Epidermal melanocyte (primary cell): ENCODE data around the gene NUP107.
A peak's percentile ranks its signal among the peaks of the same experiment; 100 is the strongest.

Experiments used
- DNase-seq: peaks from one replicate; pipeline ENCODE4 v3.0.0; 2011; ENCODE audit warnings: low spot score; ENCODE audit not compliant: insufficient read length

The NUP107 gene

GRCh38 chr12:68772714-68773113 is 85.9 kb downstream of the NUP107 start:
- no peak for DNase-seq

- no peak for DNase-seq
These were observed 86.8 kb downstream of the NUP107 start for GRCh38 chr12:68773582-68773981.

GRCh38 chr12:68775121-68775630 is 88.4 kb downstream of the NUP107 start:
- no peak for DNase-seq

GRCh38 chr12:68776976-68777610 is 90.3 kb downstream of the NUP107 start:
- no peak for DNase-seq

- no peak for DNase-seq
These were observed 92.5 kb downstream of the NUP107 start for GRCh38 chr12:68779280-68779679.

GRCh38 chr12:68780731-68781130 is 94.0 kb downstream of the NUP107 start:
- peak; percentile 55 for DNase-seq

- no peak for DNase-seq
These were observed 95.0 kb downstream of the NUP107 start for GRCh38 chr12:68781728-68782127.

GRCh38 chr12:68784015-68784414 is 97.2 kb downstream of the NUP107 start:
- DNase-seq, result no peak

GRCh38 chr12:68785358-68785757 is 98.6 kb downstream of the NUP107 start:
- DNase-seq, result no peak

GRCh38 chr12:68785823-68786222 is 99.0 kb downstream of the NUP107 start:
- DNase-seq, result no peak

- DNase-seq, result no peak
These were observed 100.2 kb downstream of the NUP107 start for GRCh38 chr12:68786929-68787328.

- no peak for DNase-seq
These were observed 101.9 kb downstream of the NUP107 start for GRCh38 chr12:68788554-68789143.

GRCh38 chr12:68789144-68789878 is 102.5 kb downstream of the NUP107 start:
- DNase-seq, result no peak

GRCh38 chr12:68790081-68790951 is 103.5 kb downstream of the NUP107 start:
- DNase-seq, result no peak

- no peak for DNase-seq
These were observed 104.1 kb downstream of the NUP107 start for GRCh38 chr12:68790952-68791234.

- no peak for DNase-seq
These were observed 105.2 kb downstream of the NUP107 start for GRCh38 chr12:68791897-68792481.

GRCh38 chr12:68792952-68793351 is 106.2 kb downstream of the NUP107 start:
- no peak for DNase-seq

GRCh38 chr12:68793436-68793835 is 106.7 kb downstream of the NUP107 start:
- no peak for DNase-seq

GRCh38 chr12:68793975-68794652 is 107.3 kb downstream of the NUP107 start:
- DNase-seq, result no peak

GRCh38 chr12:68794653-68795251 is 108.0 kb downstream of the NUP107 start:
- DNase-seq, result no peak
